Hepatocyte (in vitro differentiated cells): ENCODE data around the gene SMAD7.

ENCODE experiments used
- EZH2 ChIP-seq: fragments of 200-600 bp; sonication (generic); IDR thresholded peaks from 2 replicates; pipeline ENCODE4 v1.6.1; 2016; ENCODE audit warnings: antibody characterized with exemption, mild to moderate bottlenecking, borderline replicate concordance
- EZH2phosphoT487 ChIP-seq: fragments of 200-600 bp; sonication (generic); IDR thresholded peaks from one replicate; pipeline ENCODE4 v1.6.1; 2018; ENCODE audit warnings: antibody characterized with exemption, mild to moderate bottlenecking, low read depth, moderate library complexity; ENCODE audit not compliant: unreplicated experiment, severe bottlenecking
- TF ChIP-seq, protein P1 (sequence below): fragments of 200-600 bp; sonication (generic); IDR thresholded peaks from 2 replicates; pipeline ENCODE4 v1.5.1; 2016; ENCODE audit warnings: antibody characterized with exemption, mild to moderate bottlenecking; ENCODE audit not compliant: poor library complexity

DNA sequence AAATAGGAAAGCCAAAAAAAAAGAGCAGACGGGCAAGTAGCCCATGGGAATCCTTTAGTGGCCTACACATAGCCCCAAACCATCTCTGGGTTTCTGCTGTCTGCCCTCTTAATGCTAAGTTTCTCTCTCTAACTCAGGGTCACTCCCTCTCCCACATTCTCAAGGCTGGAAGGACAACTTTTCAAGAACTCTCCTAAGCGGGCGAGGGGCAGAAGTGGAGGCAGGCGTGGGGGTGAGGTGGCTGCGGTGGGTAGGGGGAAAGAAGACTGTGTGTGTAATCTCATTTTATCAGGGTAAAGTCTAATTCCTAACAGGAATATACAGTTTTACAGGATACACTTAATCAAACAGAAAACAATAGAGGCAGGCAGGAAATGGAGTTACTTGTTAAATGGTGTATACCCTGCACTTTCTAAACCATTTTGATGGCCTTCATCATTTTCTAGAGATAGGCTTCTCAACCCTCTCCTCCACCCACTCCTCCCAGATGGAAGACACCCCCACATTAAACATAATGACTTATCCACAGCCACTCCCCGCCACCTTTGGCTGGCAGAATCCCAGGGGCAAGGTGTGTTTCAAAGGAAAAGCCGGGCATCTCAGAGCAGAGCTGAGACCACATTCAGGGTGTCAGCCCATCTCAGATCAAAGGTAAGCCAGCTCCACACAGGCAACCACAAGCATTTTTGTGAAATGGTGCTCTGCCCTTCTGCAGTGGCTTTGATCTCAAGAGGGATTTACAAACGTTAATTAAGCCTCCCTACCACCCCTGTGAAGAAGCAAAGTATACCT lies 6.8 kb downstream of the SMAD7 start:
- no peak for TF ChIP-seq EZH2
- TF ChIP-seq, protein P1, sequence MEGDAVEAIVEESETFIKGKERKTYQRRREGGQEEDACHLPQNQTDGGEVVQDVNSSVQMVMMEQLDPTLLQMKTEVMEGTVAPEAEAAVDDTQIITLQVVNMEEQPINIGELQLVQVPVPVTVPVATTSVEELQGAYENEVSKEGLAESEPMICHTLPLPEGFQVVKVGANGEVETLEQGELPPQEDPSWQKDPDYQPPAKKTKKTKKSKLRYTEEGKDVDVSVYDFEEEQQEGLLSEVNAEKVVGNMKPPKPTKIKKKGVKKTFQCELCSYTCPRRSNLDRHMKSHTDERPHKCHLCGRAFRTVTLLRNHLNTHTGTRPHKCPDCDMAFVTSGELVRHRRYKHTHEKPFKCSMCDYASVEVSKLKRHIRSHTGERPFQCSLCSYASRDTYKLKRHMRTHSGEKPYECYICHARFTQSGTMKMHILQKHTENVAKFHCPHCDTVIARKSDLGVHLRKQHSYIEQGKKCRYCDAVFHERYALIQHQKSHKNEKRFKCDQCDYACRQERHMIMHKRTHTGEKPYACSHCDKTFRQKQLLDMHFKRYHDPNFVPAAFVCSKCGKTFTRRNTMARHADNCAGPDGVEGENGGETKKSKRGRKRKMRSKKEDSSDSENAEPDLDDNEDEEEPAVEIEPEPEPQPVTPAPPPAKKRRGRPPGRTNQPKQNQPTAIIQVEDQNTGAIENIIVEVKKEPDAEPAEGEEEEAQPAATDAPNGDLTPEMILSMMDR = no peak
- TF ChIP-seq EZH2phosphoT487 = no peak
